ENCODE data around the gene FKBP2.

Gene FKBP2

GRCh38 chr11:64226507-64227051, 14.3 kb upstream of the FKBP2 start:
- peak; percentile 68 for ATAC-seq
- H3K27ac Mint-ChIP-seq = peak overlapping the region; percentile 91

GRCh38 chr11:64227405-64227956, 13.4 kb upstream of the FKBP2 start:
- no peak for ATAC-seq
- peaks cover 57% of the 10 kb centered on the region for H3K4me1 Mint-ChIP-seq
- peak overlapping the region; percentile 91 for H3K27ac Mint-ChIP-seq
- H3K4me3 Mint-ChIP-seq = peak overlapping the region; percentile 91
- no peaks in the 10 kb centered on the region for H3K9me3 Mint-ChIP-seq
- peaks cover 5% of the 10 kb centered on the region for H3K36me3 Mint-ChIP-seq
- no peaks in the 10 kb centered on the region for H3K27me3 Mint-ChIP-seq

More at GRCh38 chr11:64226507-64227051, 14.3 kb upstream of the FKBP2 start:
- Mint-ChIP-seq H3K4me1 (peaks cover 48% of the 10 kb centered on the region), H3K36me3 (peaks cover 5% of the 10 kb centered on the region), H3K4me3 (peak overlapping the region; percentile 91), H3K27me3 (no peaks in the 10 kb centered on the region), H3K9me3 (no peaks in the 10 kb centered on the region)

GRCh38 chr11:64229090-64229743, 11.7 kb upstream of the FKBP2 start:
- Mint-ChIP-seq H3K4me1 (peaks cover 73% of the 10 kb centered on the region), H3K36me3 (peaks cover 5% of the 10 kb centered on the region), H3K4me3 (peak overlapping the region; percentile 91), H3K9me3 (no peaks in the 10 kb centered on the region), H3K27ac (peak overlapping the region; percentile 91), H3K27me3 (no peaks in the 10 kb centered on the region)
- no peak for ATAC-seq

GRCh38 chr11:64229744-64230170, 11.1 kb upstream of the FKBP2 start:
- no peaks in the 10 kb centered on the region for H3K9me3 Mint-ChIP-seq
- ATAC-seq = no peak
- H3K27me3 Mint-ChIP-seq = no peaks in the 10 kb centered on the region
- peak overlapping the region; percentile 91 for H3K27ac Mint-ChIP-seq
- peak overlapping the region; percentile 91 for H3K4me3 Mint-ChIP-seq
- H3K4me1 Mint-ChIP-seq = peaks cover 68% of the 10 kb centered on the region
- H3K36me3 Mint-ChIP-seq = peaks cover 5% of the 10 kb centered on the region

GRCh38 chr11:64230171-64230984, 10.5 kb upstream of the FKBP2 start, which contains the start of gene DNAJC4:
DNAJC4 (plus strand) TSS chr11:64230548; CDS start chr11:64230855, 307 bp downstream.
- no peaks in the 10 kb centered on the region for H3K27me3 Mint-ChIP-seq
- H3K4me3 Mint-ChIP-seq = peak within 1 kb of the TSS; percentile 91
- peaks cover 68% of the 10 kb centered on the region for H3K4me1 Mint-ChIP-seq
- H3K9me3 Mint-ChIP-seq = no peaks in the 10 kb centered on the region
- H3K27ac Mint-ChIP-seq = peak within 1 kb of the TSS; percentile 91
- peaks cover 11% of the 10 kb centered on the region for H3K36me3 Mint-ChIP-seq
- peak; percentile 72 for ATAC-seq

- H3K4me3 Mint-ChIP-seq = peak overlapping the region; percentile 91
- H3K27me3 Mint-ChIP-seq = no peaks in the 10 kb centered on the region
- H3K27ac Mint-ChIP-seq = peak overlapping the region; percentile 91
- H3K9me3 Mint-ChIP-seq = no peaks in the 10 kb centered on the region
- no peak for ATAC-seq
- peaks cover 14% of the 10 kb centered on the region for H3K36me3 Mint-ChIP-seq
- peaks cover 72% of the 10 kb centered on the region for H3K4me1 Mint-ChIP-seq
Measured at GRCh38 chr11:64230985-64231365, 9.9 kb upstream of the FKBP2 start.

- peak overlapping the region; percentile 91 for H3K4me3 Mint-ChIP-seq
- no peaks in the 10 kb centered on the region for H3K9me3 Mint-ChIP-seq
- peaks cover 73% of the 10 kb centered on the region for H3K4me1 Mint-ChIP-seq
- no peak for ATAC-seq
- peaks cover 14% of the 10 kb centered on the region for H3K36me3 Mint-ChIP-seq
- H3K27me3 Mint-ChIP-seq = no peaks in the 10 kb centered on the region
- peak overlapping the region; percentile 91 for H3K27ac Mint-ChIP-seq
Measured at GRCh38 chr11:64231546-64231945, 9.3 kb upstream of the FKBP2 start.

- H3K4me3 Mint-ChIP-seq = peak overlapping the region; percentile 91
- ATAC-seq = no peak
- H3K36me3 Mint-ChIP-seq = peaks cover 19% of the 10 kb centered on the region
- peaks cover 74% of the 10 kb centered on the region for H3K4me1 Mint-ChIP-seq
- peak overlapping the region; percentile 91 for H3K27ac Mint-ChIP-seq
- no peaks in the 10 kb centered on the region for H3K27me3 Mint-ChIP-seq
- H3K9me3 Mint-ChIP-seq = no peaks in the 10 kb centered on the region
Measured at GRCh38 chr11:64232182-64232966, 8.5 kb upstream of the FKBP2 start.

GRCh38 chr11:64232967-64233315, 8.0 kb upstream of the FKBP2 start:
- Mint-ChIP-seq H3K4me1 (peaks cover 74% of the 10 kb centered on the region), H3K27ac (peak overlapping the region; percentile 49), H3K36me3 (peaks cover 21% of the 10 kb centered on the region), H3K9me3 (no peaks in the 10 kb centered on the region), H3K27me3 (no peaks in the 10 kb centered on the region), H3K4me3 (peak overlapping the region; percentile 76)
- ATAC-seq = no peak

GRCh38 chr11:64233913-64234586, 6.8 kb upstream of the FKBP2 start, which contains the start of gene VEGFB:
VEGFB (plus strand) TSS chr11:64234584; CDS start chr11:64234834, 250 bp downstream.
- Mint-ChIP-seq H3K9me3 (no peaks in the 10 kb centered on the region), H3K4me1 (peaks cover 78% of the 10 kb centered on the region), H3K36me3 (peaks cover 32% of the 10 kb centered on the region)

GRCh38 chr11:64234647-64235379, 6.1 kb upstream of the FKBP2 start:
- Mint-ChIP-seq H3K9me3 (no peaks in the 10 kb centered on the region), H3K27ac (peak overlapping the region; percentile 99), H3K4me1 (peaks cover 78% of the 10 kb centered on the region), H3K36me3 (peaks cover 36% of the 10 kb centered on the region), H3K4me3 (peak overlapping the region; percentile 94), H3K27me3 (no peaks in the 10 kb centered on the region)
- peak; percentile 71 for ATAC-seq

More at GRCh38 chr11:64233913-64234586, 6.8 kb upstream of the FKBP2 start, which contains the start of gene VEGFB:
- H3K4me3 Mint-ChIP-seq = peak within 1 kb of the TSS; percentile 94
- H3K27ac Mint-ChIP-seq = peak within 1 kb of the TSS; percentile 99
- no peaks in the 10 kb centered on the region for H3K27me3 Mint-ChIP-seq
- ATAC-seq = peak; percentile 74

- Mint-ChIP-seq H3K36me3 (peaks cover 38% of the 10 kb centered on the region), H3K9me3 (no peaks in the 10 kb centered on the region), H3K4me1 (peaks cover 81% of the 10 kb centered on the region), H3K27ac (peak overlapping the region; percentile 99), H3K27me3 (no peaks in the 10 kb centered on the region), H3K4me3 (peak overlapping the region; percentile 94)
- no peak for ATAC-seq
Measured at GRCh38 chr11:64235437-64236161, 5.3 kb upstream of the FKBP2 start.

- Mint-ChIP-seq H3K4me3 (peak overlapping the region; percentile 66), H3K4me1 (peaks cover 75% of the 10 kb centered on the region)
Measured at GRCh38 chr11:64237484-64237951, 3.4 kb upstream of the FKBP2 start.

More at GRCh38 chr11:64237484-64237951, 3.4 kb upstream of the FKBP2 start:
- H3K27ac Mint-ChIP-seq = peak overlapping the region; percentile 99
- peaks cover 42% of the 10 kb centered on the region for H3K36me3 Mint-ChIP-seq
- no peak for ATAC-seq
- no peaks in the 10 kb centered on the region for H3K27me3 Mint-ChIP-seq
- H3K9me3 Mint-ChIP-seq = no peaks in the 10 kb centered on the region
